ENCODE measurements around the gene ABHD10.

Gene ABHD10

GRCh38 chr3:112019716-112020115 lies 40.9 kb downstream of the ABHD10 start:
- Histone ChIP-seq H3K4me3 (ENCODE audit: low read depth, low read length) (no peak overlapping the region), H3K36me3 (replicated peaks) (no peaks in the 10 kb centered on the region), H3K27me3 (replicated peaks) (no peaks in the 10 kb centered on the region), H3K27ac (no peak overlapping the region)
- TF ChIP-seq CTCF (IDR thresholded peaks at IDR 0.05; ENCODE audit: low read depth, low read length, missing control alignments), result no peak
- no peak for DNase-seq
- in situ Hi-C loops (cut with HindIII; ENCODE audit: low pct_ligation_motif_present, low sequenced_read_pairs), result no loop called here

GRCh38 chr3:112020674-112021085 lies 41.9 kb downstream of the ABHD10 start:
- no peak for DNase-seq
- H3K27ac ChIP-seq, result no peak overlapping the region
- H3K36me3 ChIP-seq (replicated peaks), result no peaks in the 10 kb centered on the region
- H3K27me3 ChIP-seq (replicated peaks), result no peaks in the 10 kb centered on the region
- H3K4me3 ChIP-seq (ENCODE audit: low read depth, low read length), result no peak overlapping the region
- TF ChIP-seq CTCF (IDR thresholded peaks at IDR 0.05; ENCODE audit: low read depth, low read length, missing control alignments), result no peak
- in situ Hi-C loops (cut with HindIII; ENCODE audit: low pct_ligation_motif_present, low sequenced_read_pairs), result no loop called here

- Histone ChIP-seq H3K36me3 (replicated peaks) (no peaks in the 10 kb centered on the region), H3K4me3 (ENCODE audit: low read depth, low read length) (no peak overlapping the region), H3K27me3 (replicated peaks) (no peaks in the 10 kb centered on the region), H3K27ac (no peak overlapping the region)
- in situ Hi-C loops (cut with HindIII; ENCODE audit: low pct_ligation_motif_present, low sequenced_read_pairs), result no loop called here
- DNase-seq, result no peak
- no peak for TF ChIP-seq CTCF (IDR thresholded peaks at IDR 0.05; ENCODE audit: low read depth, low read length, missing control alignments)
These were observed 48.3 kb downstream of the ABHD10 start for GRCh38 chr3:112027142-112027541.

GRCh38 chr3:112027826-112028225 lies 49.0 kb downstream of the ABHD10 start:
- in situ Hi-C loops (cut with HindIII; ENCODE audit: low pct_ligation_motif_present, low sequenced_read_pairs), result no loop called here
- no peak overlapping the region for H3K27ac ChIP-seq
- no peak for TF ChIP-seq CTCF (IDR thresholded peaks at IDR 0.05; ENCODE audit: low read depth, low read length, missing control alignments)
- no peak for DNase-seq
- H3K36me3 ChIP-seq (replicated peaks), result no peaks in the 10 kb centered on the region
- no peak overlapping the region for H3K4me3 ChIP-seq (ENCODE audit: low read depth, low read length)
- no peaks in the 10 kb centered on the region for H3K27me3 ChIP-seq (replicated peaks)

GRCh38 chr3:112030901-112031300 lies 52.1 kb downstream of the ABHD10 start:
- no peak for DNase-seq
- H3K4me3 ChIP-seq (ENCODE audit: low read depth, low read length), result no peak overlapping the region
- H3K27me3 ChIP-seq (replicated peaks), result no peaks in the 10 kb centered on the region
- H3K27ac ChIP-seq, result no peak overlapping the region
- in situ Hi-C loops (cut with HindIII; ENCODE audit: low pct_ligation_motif_present, low sequenced_read_pairs), result no loop called here
- no peaks in the 10 kb centered on the region for H3K36me3 ChIP-seq (replicated peaks)
- TF ChIP-seq CTCF (IDR thresholded peaks at IDR 0.05; ENCODE audit: low read depth, low read length, missing control alignments), result no peak

- no peaks in the 10 kb centered on the region for H3K27me3 ChIP-seq (replicated peaks)
- no peak overlapping the region for H3K4me3 ChIP-seq (ENCODE audit: low read depth, low read length)
- in situ Hi-C loops (cut with HindIII; ENCODE audit: low pct_ligation_motif_present, low sequenced_read_pairs), result no loop called here
- H3K36me3 ChIP-seq (replicated peaks), result no peaks in the 10 kb centered on the region
- no peak for DNase-seq
- no peak overlapping the region for H3K27ac ChIP-seq
- TF ChIP-seq CTCF (IDR thresholded peaks at IDR 0.05; ENCODE audit: low read depth, low read length, missing control alignments), result no peak
These were observed 53.4 kb downstream of the ABHD10 start for GRCh38 chr3:112032098-112032731.
